Smooth muscle cell (in vitro differentiated cells): ENCODE measurements around the gene PRSS1. TPM values are rescaled to one million over a fixed set of nuclear protein-coding genes. Genes with fewer than 3 reads are reported as not detected.

ENCODE experiments used
- DNase-seq: peaks from one replicate; lab custom pipeline; 2025; ENCODE audit not compliant: unreplicated experiment; lab: John Stamatoyannopoulos, UW
- H2AFZ ChIP-seq: fragments of 200-600 bp; sonication (generic); 2 replicates; pipeline ENCODE4 v1.6.0; 2016; ENCODE audit warnings: antibody characterized with exemption, low read depth, mild to moderate bottlenecking
- H3F3A ChIP-seq: fragments of 200-600 bp; sonication (generic); 2 replicates; pipeline ENCODE4 v1.6.0; 2017; ENCODE audit warnings: antibody characterized with exemption, low read depth
- H3K27ac ChIP-seq: fragments of 200-600 bp; sonication (generic); 2 replicates; pipeline ENCODE4 v1.5.1; 2016; ENCODE audit warnings: low read depth, mild to moderate bottlenecking
- H3K27me3 ChIP-seq: fragments of 200-600 bp; sonication (generic); 2 replicates; pipeline ENCODE4 v1.6.1; 2016; ENCODE audit warnings: low read depth, mild to moderate bottlenecking
- H3K36me3 ChIP-seq: fragments of 200-600 bp; sonication (generic); 2 replicates; pipeline ENCODE4 v1.5.1; 2016; ENCODE audit warnings: low read depth
- H3K4me1 ChIP-seq: fragments of 200-600 bp; sonication (generic); 2 replicates; pipeline ENCODE4 v1.5.1; 2016; ENCODE audit warnings: low read depth
- H3K4me2 ChIP-seq: fragments of 200-600 bp; sonication (generic); 2 replicates; pipeline ENCODE4 v1.6.0; 2016; ENCODE audit warnings: mild to moderate bottlenecking
- H3K4me3 ChIP-seq: fragments of 200-600 bp; sonication (generic); 2 replicates; pipeline ENCODE4 v1.5.1; 2016; ENCODE audit warnings: mild to moderate bottlenecking
- H3K79me2 ChIP-seq: fragments of 200-600 bp; sonication (generic); 2 replicates; pipeline ENCODE4 v1.6.0; 2016; ENCODE audit warnings: low read depth, mild to moderate bottlenecking
- H3K9ac ChIP-seq: fragments of 200-600 bp; sonication (generic); 2 replicates; pipeline ENCODE4 v1.6.0; 2016; ENCODE audit warnings: low read depth
- H3K9me3 ChIP-seq: fragments of 200-600 bp; sonication (generic); replicated peaks from 2 replicates; pipeline ENCODE4 v1.5.1; 2016; ENCODE audit warnings: low read depth
- H4K20me1 ChIP-seq: fragments of 200-600 bp; sonication (generic); 2 replicates; pipeline ENCODE4 v1.6.0; 2016; ENCODE audit warnings: low read depth
- WGBS: methylation state at CpG from one replicate; pipeline ENCODE4 v1.1.7; 2016; ENCODE audit warnings: low lambda C conversion rate; 5-methylcytosine and 5-hydroxymethylcytosine counted together
- polyA plus RNA-seq: library from polyadenylated mRNA; unstranded; fragments of >200 nt; fragmentation: Nextera tagmentation; extraction: Ambion mirVana; gene quantifications from 2 replicates; pipeline ENCODE4 v1.2.1, GENCODE V29; 2016
- total RNA-seq: library from RNA; depleted of rRNA; stranded (reverse); fragments of >200 nt; gene quantifications from 2 replicates; pipeline ENCODE4 v1.2.3, GENCODE V29; 2014
- TF ChIP-seq, protein P1 (sequence below): fragments of 200-600 bp; sonication (generic); IDR thresholded peaks from 2 replicates; pipeline ENCODE4 v1.5.1; 2017; ENCODE audit warnings: borderline replicate concordance, mild to moderate bottlenecking, antibody characterized with exemption; ENCODE audit not compliant: insufficient read depth, poor library complexity, severe bottlenecking

PRSS1 gene
- total and polyA plus RNA-seq, 2 experiments from 2014 or later, result not detected

DNA sequence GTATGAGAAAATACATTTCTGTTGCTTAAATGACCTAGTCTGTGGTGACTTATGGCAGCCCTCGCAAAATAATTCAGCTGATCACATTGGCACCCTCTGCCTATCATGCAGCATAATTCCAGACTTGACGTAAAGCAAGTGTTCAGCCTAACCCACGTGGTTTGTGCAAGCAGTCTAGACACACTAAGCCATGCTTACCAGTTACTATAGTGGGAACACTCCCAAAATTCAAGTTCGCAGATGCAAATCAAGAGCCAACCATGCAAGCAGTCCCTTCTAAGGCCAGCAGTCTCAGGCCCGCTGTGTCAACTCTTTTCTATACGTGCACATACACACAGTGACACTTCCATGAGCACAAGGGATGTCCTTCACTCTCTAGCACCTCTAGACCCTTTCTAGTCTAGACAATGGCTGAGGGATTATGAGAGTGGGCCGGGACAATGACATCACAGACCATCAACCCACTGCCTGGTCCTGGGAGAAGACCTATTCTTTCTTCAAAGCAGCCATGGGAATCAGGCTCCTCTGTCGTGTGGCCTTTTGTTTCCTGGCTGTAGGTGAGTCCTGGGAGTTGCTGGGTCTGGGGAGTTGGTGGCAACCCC, 29.0 kb upstream of the PRSS1 start:
- no peaks in the 10 kb centered on the region for H4K20me1 ChIP-seq
- H3K4me2 ChIP-seq, result no peak overlapping the region
- H2AFZ ChIP-seq, result no peak overlapping the region
- no peaks in the 10 kb centered on the region for H3K9me3 ChIP-seq
- no peaks in the 10 kb centered on the region for H3K4me1 ChIP-seq
- no peak overlapping the region for H3K9ac ChIP-seq
- H3K79me2 ChIP-seq, result no peaks in the 10 kb centered on the region
- no peak overlapping the region for H3K4me3 ChIP-seq
- 83% methylated on average over 8 of the region's 8 CpGs for WGBS
- no peak overlapping the region for H3K27ac ChIP-seq
- H3K36me3 ChIP-seq, result no peaks in the 10 kb centered on the region
- H3F3A ChIP-seq, result no peaks in the 10 kb centered on the region
- no peaks in the 10 kb centered on the region for H3K27me3 ChIP-seq
- DNase-seq, result no peak
- TF ChIP-seq, protein P1, sequence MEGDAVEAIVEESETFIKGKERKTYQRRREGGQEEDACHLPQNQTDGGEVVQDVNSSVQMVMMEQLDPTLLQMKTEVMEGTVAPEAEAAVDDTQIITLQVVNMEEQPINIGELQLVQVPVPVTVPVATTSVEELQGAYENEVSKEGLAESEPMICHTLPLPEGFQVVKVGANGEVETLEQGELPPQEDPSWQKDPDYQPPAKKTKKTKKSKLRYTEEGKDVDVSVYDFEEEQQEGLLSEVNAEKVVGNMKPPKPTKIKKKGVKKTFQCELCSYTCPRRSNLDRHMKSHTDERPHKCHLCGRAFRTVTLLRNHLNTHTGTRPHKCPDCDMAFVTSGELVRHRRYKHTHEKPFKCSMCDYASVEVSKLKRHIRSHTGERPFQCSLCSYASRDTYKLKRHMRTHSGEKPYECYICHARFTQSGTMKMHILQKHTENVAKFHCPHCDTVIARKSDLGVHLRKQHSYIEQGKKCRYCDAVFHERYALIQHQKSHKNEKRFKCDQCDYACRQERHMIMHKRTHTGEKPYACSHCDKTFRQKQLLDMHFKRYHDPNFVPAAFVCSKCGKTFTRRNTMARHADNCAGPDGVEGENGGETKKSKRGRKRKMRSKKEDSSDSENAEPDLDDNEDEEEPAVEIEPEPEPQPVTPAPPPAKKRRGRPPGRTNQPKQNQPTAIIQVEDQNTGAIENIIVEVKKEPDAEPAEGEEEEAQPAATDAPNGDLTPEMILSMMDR, result no peak

DNA sequence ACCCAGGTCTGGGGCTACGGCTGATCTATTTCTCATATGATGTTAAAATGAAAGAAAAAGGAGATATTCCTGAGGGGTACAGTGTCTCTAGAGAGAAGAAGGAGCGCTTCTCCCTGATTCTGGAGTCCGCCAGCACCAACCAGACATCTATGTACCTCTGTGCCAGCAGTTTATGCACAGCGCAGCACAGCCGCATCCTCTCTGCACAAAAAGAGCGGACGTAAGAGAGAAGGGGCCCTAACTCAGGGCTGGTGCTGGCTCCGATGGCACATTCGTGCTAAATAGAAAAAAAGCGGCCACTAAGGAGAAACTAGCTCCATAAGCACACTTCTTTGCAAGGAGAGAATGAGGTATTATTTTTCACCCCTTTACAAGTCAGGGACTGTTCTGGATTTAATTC, 28.3 kb upstream of the PRSS1 start:
- H3K36me3 ChIP-seq, result no peaks in the 10 kb centered on the region
- H3K9me3 ChIP-seq, result no peaks in the 10 kb centered on the region
- TF ChIP-seq, protein P1, result no peak
- no peak overlapping the region for H3K9ac ChIP-seq
- no peaks in the 10 kb centered on the region for H3K27me3 ChIP-seq
- no peaks in the 10 kb centered on the region for H4K20me1 ChIP-seq
- no peak overlapping the region for H2AFZ ChIP-seq
- H3K79me2 ChIP-seq, result no peaks in the 10 kb centered on the region
- H3K27ac ChIP-seq, result no peak overlapping the region
- DNase-seq, result no peak
- no peaks in the 10 kb centered on the region for H3F3A ChIP-seq
- H3K4me1 ChIP-seq, result no peaks in the 10 kb centered on the region
- no peak overlapping the region for H3K4me2 ChIP-seq
- 86% methylated on average over 10 of the region's 10 CpGs for WGBS
- H3K4me3 ChIP-seq, result no peak overlapping the region

DNA sequence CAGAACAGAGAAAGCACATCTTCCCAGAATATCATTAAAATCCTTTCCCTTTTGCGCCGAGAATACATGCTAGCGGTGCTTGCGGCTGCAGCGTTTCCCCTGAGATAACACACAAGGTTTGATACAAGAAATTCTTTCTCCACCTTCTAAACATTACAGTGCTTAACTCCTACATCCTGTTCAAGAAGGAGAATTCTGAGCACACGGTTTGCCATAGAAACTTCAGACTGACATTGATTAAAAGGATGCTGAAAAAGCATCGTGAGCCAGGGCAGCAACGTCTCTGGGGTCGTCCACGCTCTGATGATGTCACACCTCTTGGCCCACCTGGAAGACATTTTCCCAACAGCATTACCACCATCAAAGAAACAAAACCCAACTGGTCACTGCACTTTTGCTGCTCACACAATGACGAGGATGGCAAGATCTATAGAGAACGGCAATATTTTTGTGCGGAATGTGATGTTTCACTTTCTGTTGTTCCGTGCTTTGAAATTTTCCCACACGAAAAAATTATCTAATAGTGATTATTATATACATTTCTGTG, 27.0 kb upstream of the PRSS1 start:
- no peaks in the 10 kb centered on the region for H4K20me1 ChIP-seq
- no peak for DNase-seq
- no peak overlapping the region for H3K27ac ChIP-seq
- no peaks in the 10 kb centered on the region for H3K79me2 ChIP-seq
- H3K36me3 ChIP-seq, result no peaks in the 10 kb centered on the region
- H3K27me3 ChIP-seq, result no peaks in the 10 kb centered on the region
- no peak overlapping the region for H3K4me3 ChIP-seq
- no peak overlapping the region for H3K4me2 ChIP-seq
- no peak overlapping the region for H3K9ac ChIP-seq
- no peaks in the 10 kb centered on the region for H3K9me3 ChIP-seq
- WGBS, result 90% methylated on average over 15 of the region's 15 CpGs
- no peaks in the 10 kb centered on the region for H3K4me1 ChIP-seq
- no peaks in the 10 kb centered on the region for H3F3A ChIP-seq
- TF ChIP-seq, protein P1, result no peak
- H2AFZ ChIP-seq, result no peak overlapping the region

DNA sequence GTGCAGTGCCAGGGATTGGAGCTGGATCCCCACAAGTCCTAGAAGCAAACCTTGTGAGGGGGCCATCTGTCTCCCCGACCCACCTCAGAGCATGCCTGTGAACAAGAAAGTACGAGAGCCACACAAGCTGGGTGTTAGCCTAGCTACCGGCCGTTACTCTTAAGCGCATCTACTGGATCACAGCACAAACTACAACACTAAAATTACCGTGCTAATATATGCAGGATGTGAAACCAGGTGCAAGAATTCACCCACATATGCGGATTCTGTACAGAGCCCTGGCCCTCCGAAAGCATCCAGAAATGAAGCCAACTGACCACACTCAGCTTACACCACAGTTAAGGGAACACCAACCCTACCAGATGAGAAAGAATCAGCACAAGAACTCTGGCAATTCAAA, 16.0 kb upstream of the PRSS1 start:
- no peaks in the 10 kb centered on the region for H3K27me3 ChIP-seq
- no peak overlapping the region for H3K9ac ChIP-seq
- 94% methylated on average over 8 of the region's 8 CpGs for WGBS
- no peaks in the 10 kb centered on the region for H3K9me3 ChIP-seq
- no peak overlapping the region for H3K4me2 ChIP-seq
- no peak overlapping the region for H3K4me3 ChIP-seq
- H3K79me2 ChIP-seq, result no peaks in the 10 kb centered on the region
- DNase-seq, result no peak
- H3F3A ChIP-seq, result no peaks in the 10 kb centered on the region
- H3K36me3 ChIP-seq, result no peaks in the 10 kb centered on the region
- no peaks in the 10 kb centered on the region for H3K4me1 ChIP-seq
- H3K27ac ChIP-seq, result no peak overlapping the region
- TF ChIP-seq, protein P1, result no peak
- no peak overlapping the region for H2AFZ ChIP-seq
- H4K20me1 ChIP-seq, result no peaks in the 10 kb centered on the region
